Activated CD8-positive, alpha-beta memory T cell treated with anti-CD3 and anti-CD28 coated beads for 36 hours (primary cell): Measurements from ENCODE around the gene SLC6A1. TPM values are rescaled to one million over a fixed set of nuclear protein-coding genes. Genes with fewer than 3 reads are reported as not detected.

Experiments
- CTCF ChIA-PET: fragments of 350-600 bp; sonication (Branson Sonifier 250); formaldehyde crosslinking; loops from one replicate; lab custom pipeline; 2021; ENCODE audit warnings: antibody characterized with exemption; lab: Charles Lee
- POLR2A ChIA-PET: fragments of 350-600 bp; sonication (Branson Sonifier 250); formaldehyde crosslinking; loops from one replicate; lab custom pipeline; 2021; ENCODE audit warnings: antibody characterized with exemption; lab: Charles Lee
- total RNA-seq, 2 experiments: library from RNA; stranded (reverse); gene quantifications; one replicate each; pipeline ENCODE4 v1.2.3, GENCODE V29; 2021

SLC6A1 gene
- total RNA-seq, 2 experiments from 2014 or later: not detected

- CTCF ChIA-PET: no interaction called here
- POLR2A ChIA-PET: no interaction called here
These were observed 27.9 kb upstream of the SLC6A1 start for GRCh38 chr3:10964537-10965167.

- ChIA-PET POLR2A (no interaction called here), CTCF (interaction anchor here (2.3 kb wide), 1 partner anchor 92 kb away, joined by 5 read pairs; no protein-coding TSS in a partner anchor)
These were observed 24.1 kb upstream of the SLC6A1 start for GRCh38 chr3:10968401-10968800.

- CTCF ChIA-PET: no interaction called here
These were observed 22.1 kb upstream of the SLC6A1 start for GRCh38 chr3:10970306-10970960.

GRCh38 chr3:10972072-10972782 is 20.3 kb upstream of the SLC6A1 start:
- CTCF ChIA-PET: no interaction called here

More at GRCh38 chr3:10970306-10970960, 22.1 kb upstream of the SLC6A1 start:
- POLR2A ChIA-PET: no interaction called here

GRCh38 chr3:10973046-10973595 is 19.4 kb upstream of the SLC6A1 start:
- POLR2A ChIA-PET: no interaction called here
- CTCF ChIA-PET: no interaction called here

More at GRCh38 chr3:10972072-10972782, 20.3 kb upstream of the SLC6A1 start:
- POLR2A ChIA-PET: no interaction called here

GRCh38 chr3:10974131-10974530 is 18.4 kb upstream of the SLC6A1 start:
- POLR2A ChIA-PET: no interaction called here
- CTCF ChIA-PET: no interaction called here

GRCh38 chr3:10974746-10975375 is 17.7 kb upstream of the SLC6A1 start:
- ChIA-PET CTCF (no interaction called here), POLR2A (no interaction called here)

GRCh38 chr3:10975695-10976234 is 16.8 kb upstream of the SLC6A1 start:
- CTCF ChIA-PET: no interaction called here
- POLR2A ChIA-PET: no interaction called here

- POLR2A ChIA-PET: no interaction called here
- CTCF ChIA-PET: no interaction called here
These were observed 15.8 kb upstream of the SLC6A1 start for GRCh38 chr3:10976770-10977169.

- POLR2A ChIA-PET: no interaction called here
These were observed 14.5 kb upstream of the SLC6A1 start for GRCh38 chr3:10977892-10978510.

GRCh38 chr3:10978956-10979355 is 13.6 kb upstream of the SLC6A1 start:
- POLR2A ChIA-PET: no interaction called here
- CTCF ChIA-PET: no interaction called here

More at GRCh38 chr3:10977892-10978510, 14.5 kb upstream of the SLC6A1 start:
- CTCF ChIA-PET: interaction anchor here (0.9 kb wide), 1 partner anchor 33 kb away, joined by 3 read pairs; no protein-coding TSS in a partner anchor

- CTCF ChIA-PET: no interaction called here
- POLR2A ChIA-PET: no interaction called here
These were observed 12.2 kb upstream of the SLC6A1 start for GRCh38 chr3:10980312-10980711.

GRCh38 chr3:10981031-10981430 is 11.5 kb upstream of the SLC6A1 start:
- ChIA-PET CTCF (no interaction called here), POLR2A (no interaction called here)

GRCh38 chr3:10981961-10982360 is 10.6 kb upstream of the SLC6A1 start:
- ChIA-PET CTCF (no interaction called here), POLR2A (no interaction called here)

GRCh38 chr3:10982782-10983181 is 9.8 kb upstream of the SLC6A1 start:
- ChIA-PET CTCF (interaction anchor here (0.6 kb wide), 1 partner anchor 287 kb away, joined by 3 read pairs; no protein-coding TSS in a partner anchor), POLR2A (no interaction called here)

GRCh38 chr3:10983219-10983916 is 9.2 kb upstream of the SLC6A1 start:
- ChIA-PET POLR2A (no interaction called here), CTCF (interaction anchor here (0.6 kb wide), 1 partner anchor 288 kb away, joined by 3 read pairs; no protein-coding TSS in a partner anchor)

- CTCF ChIA-PET: no interaction called here
- POLR2A ChIA-PET: no interaction called here
These were observed 8.1 kb upstream of the SLC6A1 start for GRCh38 chr3:10984371-10984896.

- ChIA-PET CTCF (no interaction called here), POLR2A (no interaction called here)
These were observed 7.4 kb upstream of the SLC6A1 start for GRCh38 chr3:10985181-10985580.
